HepG2 (cell line): ENCODE measurements around the gene BICDL1. TPM values are rescaled to one million over a fixed set of nuclear protein-coding genes. Genes with fewer than 3 reads are reported as not detected.
A peak's percentile ranks its signal among the peaks of the same experiment; 100 is the strongest.

Experiments
- ARID2 ChIP-seq: sonication (generic); formaldehyde crosslinking; IDR thresholded peaks from 2 replicates; pipeline ENCODE4 v1.8.1; 2022; ENCODE audit warnings: mild to moderate bottlenecking, missing genetic modification reagents, borderline replicate concordance
- CHD4 ChIP-seq: fragments of 200-600 bp; sonication (generic); IDR thresholded peaks from 2 replicates; pipeline ENCODE4 v1.7.0; 2017; ENCODE audit warnings: mild to moderate bottlenecking, low read length, borderline replicate concordance
- DPF2 ChIP-seq: sonication (generic); formaldehyde crosslinking; IDR thresholded peaks from 2 replicates; pipeline ENCODE4 v1.4.0; 2020; ENCODE audit warnings: mild to moderate bottlenecking, low read depth, missing genetic modification reagents, borderline replicate concordance
- HOXA9 ChIP-seq: sonication (generic); formaldehyde crosslinking; IDR thresholded peaks from 2 replicates; pipeline ENCODE4 v1.8.1; 2022; ENCODE audit warnings: missing genetic modification reagents, mild to moderate bottlenecking, moderate library complexity, borderline replicate concordance
- KIAA2018 ChIP-seq: sonication (generic); formaldehyde crosslinking; IDR thresholded peaks from 2 replicates; pipeline ENCODE4 v1.5.0; 2020; ENCODE audit warnings: mild to moderate bottlenecking, missing genetic modification reagents, borderline replicate concordance
- NFIC ChIP-seq: IDR thresholded peaks from 2 replicates; pipeline ENCODE4 v1.6.1; 2012; ENCODE audit warnings: mild to moderate bottlenecking, low read length, inconsistent platforms
- SATB2 ChIP-seq: sonication (generic); formaldehyde crosslinking; IDR thresholded peaks from 2 replicates; pipeline ENCODE4 v1.5.0; 2020; ENCODE audit warnings: missing genetic modification reagents
- SCMH1 ChIP-seq: sonication (generic); formaldehyde crosslinking; IDR thresholded peaks from 2 replicates; pipeline ENCODE4 v1.9.0; 2021; ENCODE audit warnings: missing genetic modification reagents, mild to moderate bottlenecking, borderline replicate concordance
- ZBTB46 ChIP-seq: sonication (generic); formaldehyde crosslinking; IDR thresholded peaks from 2 replicates; pipeline ENCODE4 v1.4.0; 2020; ENCODE audit warnings: mild to moderate bottlenecking, missing genetic modification reagents, borderline replicate concordance
- ZMYM3 ChIP-seq: sonication (generic); formaldehyde crosslinking; IDR thresholded peaks from 2 replicates; pipeline ENCODE4 v1.5.1; 2020; ENCODE audit warnings: mild to moderate bottlenecking, missing genetic modification reagents
- ZNF329 ChIP-seq: sonication (generic); formaldehyde crosslinking; IDR thresholded peaks from 2 replicates; pipeline ENCODE4 v1.9.0; 2021; ENCODE audit warnings: low read depth, mild to moderate bottlenecking, missing genetic modification reagents
- ZNF512B ChIP-seq: sonication (generic); formaldehyde crosslinking; IDR thresholded peaks from 2 replicates; pipeline ENCODE4 v1.5.1; 2020; ENCODE audit warnings: missing genetic modification reagents, mild to moderate bottlenecking, borderline replicate concordance
- ZNF569 ChIP-seq: sonication (generic); formaldehyde crosslinking; IDR thresholded peaks from 2 replicates; pipeline ENCODE4 v1.5.0; 2020; ENCODE audit warnings: mild to moderate bottlenecking, missing genetic modification reagents, moderate library complexity, borderline replicate concordance
- ZNF672 ChIP-seq: sonication (generic); formaldehyde crosslinking; IDR thresholded peaks from 2 replicates; pipeline ENCODE4 v1.8.1; 2022; ENCODE audit warnings: missing genetic modification reagents
- ZNF790 ChIP-seq: sonication (generic); formaldehyde crosslinking; IDR thresholded peaks from 2 replicates; pipeline ENCODE4 v1.8.0; 2022; ENCODE audit warnings: missing genetic modification reagents, mild to moderate bottlenecking, borderline replicate concordance
- polyA plus RNA-seq, 8 experiments: library from polyadenylated mRNA; depleted of rRNA in 3 of 8; stranded (reverse) in 7 of 8; unstranded in 1 of 8; fragments of >200 nt; fragmentation: Illumina TruSeq in 4 of 8; extraction: Trizol in 4 of 8; gene quantifications; 2 replicates each; pipeline versions ENCODE4 v1.2.1 to v1.2.3, GENCODE V29; 2011 to 2016; ENCODE audit warnings: low read depth in 4 of 8, missing spikeins in 1 of 8, mixed read lengths in 1 of 8; ENCODE audit not compliant: insufficient read depth in 1 of 8
- total RNA-seq, 5 experiments: library from RNA; depleted of rRNA; stranded (reverse); fragments of >200 nt; fragmentation: Illumina TruSeq; extraction: Trizol; gene quantifications; 2 replicates each; pipeline ENCODE4 v1.2.3, GENCODE V29; 2016; ENCODE audit warnings: low read depth in 1 of 5

BICDL1 gene
- total and polyA plus RNA-seq, 2 of the 13 experiments (the other 11 are each of a cell fraction or from before 2014, with no cell fraction given): 3.6 to 9.7 TPM

GRCh38 chr12:120116792-120117651 is 128.0 kb downstream of the BICDL1 start (continued):
- peak; percentile 62; the same call in 1 of the 2 replicates for TF ChIP-seq KIAA2018 (CRISPR knock-in tag)
- TF ChIP-seq ZNF672 (CRISPR knock-in tag): no peak
- TF ChIP-seq ZNF329 (CRISPR knock-in tag): peak; percentile 69
- no peak for TF ChIP-seq ZNF569
- TF ChIP-seq ZNF790 (CRISPR knock-in tag): peak; percentile 73; the same call in 1 of the 2 replicates
- no peak for TF ChIP-seq ZNF512B (CRISPR knock-in tag)
- TF ChIP-seq HOXA9 (CRISPR knock-in tag): peak; percentile 56; the same call in 1 of the 2 replicates
- no peak for TF ChIP-seq ARID2 (CRISPR knock-in tag)
- TF ChIP-seq SATB2 (CRISPR knock-in tag): peak; percentile 82
- TF ChIP-seq ZBTB46 (CRISPR knock-in tag): no peak
- no peak for TF ChIP-seq NFIC
- TF ChIP-seq CHD4: no peak
- no peak for TF ChIP-seq ZMYM3 (CRISPR knock-in tag)
- no peak for TF ChIP-seq DPF2 (CRISPR knock-in tag)
- TF ChIP-seq SCMH1 (CRISPR knock-in tag): no peak
